H1 (cell line): ENCODE data around the gene RPS6KA4. TPM values are rescaled to one million over a fixed set of nuclear protein-coding genes. Genes with fewer than 3 reads are reported as not detected.

Experiments used
- CTCF ChIA-PET: fragments of 300-600 bp; sonication (Branson Sonifier 250); formaldehyde crosslinking; loops from one replicate; lab custom pipeline; 2021; ENCODE audit not compliant: partially characterized antibody; lab: Charles Lee
- POLR2A ChIA-PET: fragments of 300-600 bp; sonication (Branson Sonifier 250); formaldehyde crosslinking; loops from one replicate; lab custom pipeline; 2021; ENCODE audit warnings: inconsistent platforms; ENCODE audit not compliant: partially characterized antibody; lab: Charles Lee
- DNase-seq, 2 experiments: peaks; one replicate each; pipeline versions ENCODE4 v3.0.0 to v3.0.0-alpha.2; 2010 to 2022; ENCODE audit warnings: low spot score in 2 of 2, low read depth in 1 of 2, mixed read lengths in 1 of 2
- FAIRE-seq: peaks from 2 replicates; lab custom pipeline; 2011; peaks lifted over from hg19 to GRCh38; lab: Jason Lieb, UNC
- H2AFZ ChIP-seq: 2 replicates; pipeline ENCODE4 v1.8.1; 2012; ENCODE audit warnings: low read length, inconsistent platforms
- H2AK5ac ChIP-seq: 2 replicates; pipeline ENCODE4 v1.6.1; 2013; ENCODE audit warnings: low read depth, low read length
- H2BK120ac ChIP-seq: replicated peaks from 2 replicates; pipeline ENCODE3; 2013; ENCODE audit warnings: low read depth, low read length, inconsistent platforms
- H2BK12ac ChIP-seq: 2 replicates; pipeline ENCODE4 v1.6.1; 2013; ENCODE audit warnings: low read depth, low read length
- H2BK15ac ChIP-seq: 2 replicates; pipeline ENCODE4 v1.6.1; 2013; ENCODE audit warnings: low read length
- H2BK20ac ChIP-seq: 2 replicates; pipeline ENCODE4 v1.6.1; 2013; ENCODE audit warnings: low read length
- H2BK5ac ChIP-seq: 2 replicates; pipeline ENCODE4 v1.6.1; 2013; ENCODE audit warnings: low read depth, low read length
- H3K14ac ChIP-seq: 2 replicates; pipeline ENCODE4 v1.6.1; 2013; ENCODE audit warnings: inconsistent platforms; ENCODE audit not compliant: insufficient read length
- H3K18ac ChIP-seq: 2 replicates; pipeline ENCODE4 v1.6.1; 2013; ENCODE audit warnings: low read length; ENCODE audit errors: extremely low read depth
- H3K23ac ChIP-seq: 2 replicates; pipeline ENCODE4 v1.6.1; 2013; ENCODE audit warnings: inconsistent platforms; ENCODE audit not compliant: insufficient read length
- H3K23me2 ChIP-seq: 2 replicates; pipeline ENCODE4 v1.6.1; 2013; ENCODE audit warnings: low read depth, low read length
- H3K27ac ChIP-seq: 2 replicates; pipeline ENCODE4 v1.6.1; 2011; ENCODE audit warnings: low read depth, low read length, inconsistent platforms
- H3K27me3 ChIP-seq, 4 experiments: replicated peaks in 1 of 4; 1 replicate in 1 of 4; 2 replicates in 3 of 4; pipeline versions ENCODE4 v1.6.1 to v1.8.1; 2011 to 2013; ENCODE audit warnings: low read length in 3 of 4, mild to moderate bottlenecking in 3 of 4, inconsistent platforms in 2 of 4, mixed read lengths in 2 of 4, moderate library complexity in 1 of 4; ENCODE audit not compliant: control insufficient read depth in 3 of 4, insufficient read depth in 3 of 4; ENCODE audit errors: extremely low read depth in 1 of 4
- H3K36me3 ChIP-seq, 4 experiments: 2 replicates each; pipeline versions ENCODE4 v1.6.1 to v1.8.1; 2011 to 2013; ENCODE audit warnings: mild to moderate bottlenecking in 4 of 4, low read length in 3 of 4, moderate library complexity in 2 of 4, control low read depth in 1 of 4, inconsistent platforms in 1 of 4; ENCODE audit not compliant: insufficient read depth in 4 of 4, control insufficient read depth in 2 of 4
- H3K4ac ChIP-seq: replicated peaks from 2 replicates; pipeline ENCODE3; 2013; ENCODE audit warnings: low read length, low read depth, mixed read lengths, inconsistent platforms; ENCODE audit not compliant: insufficient read length
- H3K4me1 ChIP-seq, 4 experiments: replicated peaks in 1 of 4; 1 replicate in 1 of 4; 2 replicates in 3 of 4; pipeline versions ENCODE4 v1.6.1 to v1.8.1; 2011 to 2013; ENCODE audit warnings: low read length in 3 of 4, inconsistent platforms in 2 of 4, mixed read lengths in 1 of 4; ENCODE audit not compliant: insufficient read depth in 4 of 4, control insufficient read depth in 3 of 4
- H3K4me2 ChIP-seq, 2 experiments: 2 replicates each; pipeline versions ENCODE4 v1.6.1 to v1.8.1; 2011 to 2013; ENCODE audit warnings: low read depth in 2 of 2, low read length in 2 of 2, control low read depth in 1 of 2, inconsistent platforms in 1 of 2, mild to moderate bottlenecking in 1 of 2; ENCODE audit not compliant: insufficient read depth in 1 of 2
- H3K4me3 ChIP-seq, 4 experiments: fragments of 200-600, 300-600 bp in 1 of 4; sonication (generic), shearing (Covaris generic), sonication (Bioruptor Twin) in 1 of 4; 2 replicates each; pipeline versions ENCODE4 v1.5.1 to v1.8.1; 2011 to 2016; ENCODE audit warnings: low read length in 4 of 4, low read depth in 3 of 4, control low read depth in 2 of 4, inconsistent platforms in 2 of 4, mild to moderate bottlenecking in 2 of 4, mixed read lengths in 1 of 4, moderate library complexity in 1 of 4; ENCODE audit not compliant: insufficient read depth in 2 of 4; ENCODE audit errors: extremely low read depth in 1 of 4
- H3K56ac ChIP-seq: replicated peaks from 2 replicates; pipeline ENCODE3; 2013; ENCODE audit warnings: low read depth, mild to moderate bottlenecking, mixed read lengths, low read length, inconsistent platforms; ENCODE audit not compliant: insufficient read length
- H3K79me1 ChIP-seq: 2 replicates; pipeline ENCODE4 v1.6.1; 2013; ENCODE audit warnings: low read depth, low read length, control low read depth
- H3K79me2 ChIP-seq, 2 experiments: 2 replicates each; pipeline versions ENCODE4 v1.6.1 to v1.8.1; 2012 to 2013; ENCODE audit warnings: low read length in 2 of 2, mild to moderate bottlenecking in 2 of 2, inconsistent platforms in 1 of 2; ENCODE audit not compliant: insufficient read depth in 2 of 2, control insufficient read depth in 1 of 2
- H3K9ac ChIP-seq, 4 experiments: replicated peaks in 1 of 4; 1 replicate in 1 of 4; 2 replicates in 3 of 4; pipeline versions ENCODE4 v1.6.1 to v1.8.1; 2011 to 2013; ENCODE audit warnings: low read depth in 3 of 4, low read length in 3 of 4, control low read depth in 2 of 4, mild to moderate bottlenecking in 2 of 4, moderate library complexity in 2 of 4, inconsistent platforms in 1 of 4; ENCODE audit errors: extremely low read depth in 1 of 4
- H3K9me3 ChIP-seq, 2 experiments: 2 replicates each; pipeline versions ENCODE4 v1.6.1 to v1.8.1; 2012 to 2013; ENCODE audit warnings: mild to moderate bottlenecking in 2 of 2, moderate library complexity in 2 of 2, control low read depth in 1 of 2, inconsistent platforms in 1 of 2, low read depth in 1 of 2, low read length in 1 of 2, mixed read lengths in 1 of 2; ENCODE audit not compliant: insufficient read depth in 2 of 2
- H4K20me1 ChIP-seq, 2 experiments: replicated peaks in 1 of 2; 2 replicates each; pipeline versions ENCODE3 to v1.8.1; 2011 to 2013; ENCODE audit warnings: inconsistent platforms in 2 of 2, low read length in 2 of 2, mild to moderate bottlenecking in 1 of 2; ENCODE audit not compliant: insufficient read depth in 2 of 2, control insufficient read depth in 1 of 2
- H4K5ac ChIP-seq: 2 replicates; pipeline ENCODE4 v1.6.1; 2013; ENCODE audit warnings: low read length, low read depth, mixed read lengths, inconsistent platforms; ENCODE audit not compliant: insufficient read length
- H4K8ac ChIP-seq: 2 replicates; pipeline ENCODE4 v1.8.0; 2013; ENCODE audit warnings: mild to moderate bottlenecking, moderate library complexity, low read length, inconsistent platforms; ENCODE audit not compliant: insufficient read depth; ENCODE audit errors: extremely low read depth
- H4K91ac ChIP-seq: replicated peaks from 2 replicates; pipeline ENCODE3; 2013; ENCODE audit warnings: low read length, mixed read lengths, inconsistent platforms; ENCODE audit not compliant: insufficient read length
- EGR1 ChIP-seq: IDR thresholded peaks from 2 replicates; pipeline ENCODE4 v1.6.1; 2011; ENCODE audit warnings: low read depth, low read length, borderline replicate concordance
- SUZ12 ChIP-seq: fragments of 200-600 bp; sonication (generic); IDR thresholded peaks from 2 replicates; pipeline ENCODE4 v1.6.1; 2012; ENCODE audit warnings: mild to moderate bottlenecking, inconsistent platforms, low read length, moderate library complexity, mixed read lengths
- TAF7 ChIP-seq: optimal IDR thresholded peaks from 2 replicates; pipeline ENCODE3; 2011; ENCODE audit warnings: low read depth, mild to moderate bottlenecking, inconsistent platforms, low read length, moderate library complexity, borderline replicate concordance
- WGBS, 2 experiments: shearing (Covaris generic) in 1 of 2; methylation state at CpG; one replicate each; pipeline versions ENCODE4 v1.1.6 to v1.1.7; 2013 to 2015; ENCODE audit warnings: low lambda C conversion rate in 2 of 2, mixed read lengths in 2 of 2, inconsistent platforms in 1 of 2, low coverage in 1 of 2, missing lambda C conversion rate in 1 of 2; ENCODE audit not compliant: insufficient replicate concordance in 2 of 2, insufficient coverage in 1 of 2, insufficient read length in 1 of 2; ENCODE audit errors: extremely low coverage in 1 of 2, missing lambda C conversion rate in 1 of 2; 5-methylcytosine and 5-hydroxymethylcytosine counted together
- polyA plus RNA-seq, 7 experiments: library from polyadenylated mRNA; depleted of rRNA in 3 of 7; stranded (reverse) in 5 of 7; unstranded in 2 of 7; fragments of >200 nt in 5 of 7; fragments of 200-250 nt in 2 of 7; gene quantifications; 1 replicate in 5 of 7; 2 replicates in 1 of 7; 4 replicates in 1 of 7; pipeline versions ENCODE4 v1.2.1 to v1.2.3, GENCODE V29; 2011 to 2013; ENCODE audit warnings: missing spikeins in 2 of 7, mixed read lengths in 2 of 7
- total RNA-seq: library from RNA; stranded (reverse); fragmentation: NEBNext Ultra II Directional; extraction: Animal tissue kit (Norgen Biotek cat#: 25700); gene quantifications from 2 replicates; pipeline ENCODE4 v1.2.1, GENCODE V29; 2021

The RPS6KA4 gene
- total and polyA plus RNA-seq, 2 of the 8 experiments (the other 6 are each of a cell fraction or from before 2014, with no cell fraction given): 8.2 to 12.6 TPM

DNA sequence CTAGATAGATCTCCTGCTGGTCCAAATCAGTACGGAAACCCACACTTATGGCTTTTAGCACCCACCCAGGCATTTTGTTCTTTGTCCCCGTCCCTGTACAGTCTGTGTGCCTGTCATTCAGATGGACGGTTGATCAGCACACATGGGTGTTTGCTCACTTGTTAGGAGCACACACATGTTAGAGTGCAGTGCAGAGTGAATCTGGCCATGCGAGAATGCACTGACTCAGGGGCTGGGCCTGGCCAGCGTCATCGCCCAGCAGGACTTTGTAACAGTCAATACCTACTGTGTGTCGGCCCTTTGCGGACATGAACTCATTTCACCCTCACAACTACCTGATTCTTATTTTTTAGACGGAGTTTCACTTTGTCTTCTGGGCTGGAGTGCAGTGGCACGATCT lies 3.4 kb downstream of the RPS6KA4 start:
- Histone ChIP-seq H3K4me3 (no peak overlapping the region), H2BK5ac (no peak overlapping the region), H2BK12ac (no peak overlapping the region), H2BK20ac (no peak overlapping the region), H4K8ac (no peak overlapping the region), H3K79me1 (no peaks in the 10 kb centered on the region; the same call in 1 of the 2 replicates), H2AK5ac (no peak overlapping the region), H3K4me2 (no peak overlapping the region), H3K9me3 (no peaks in the 10 kb centered on the region), H2BK15ac (no peak overlapping the region), H3K23me2 (peaks cover 7% of the 10 kb centered on the region; the same call in 1 of the 2 replicates), H3K23ac (no peak overlapping the region), H4K5ac (no peak overlapping the region), H3K9ac (no peak overlapping the region), H3K4me1 (peaks cover 0 to 25% (median 22%) of the 10 kb centered on the region in 4 experiments; a peak in 6 of 7 replicates), H4K91ac (no peak overlapping the region), H3K79me2 (no peaks in the 10 kb centered on the region), H4K20me1 (peaks cover 0 to 4% of the 10 kb centered on the region in 2 experiments), H3K36me3 (peaks cover 0 to 9% (median 3%) of the 10 kb centered on the region in 4 experiments; a peak in 4 of 8 replicates), H2BK120ac (no peak overlapping the region), H3K4ac (no peak overlapping the region), H2AFZ (no peak overlapping the region), H3K14ac (no peak overlapping the region), H3K27me3 (no peaks in the 10 kb centered on the region), H3K27ac (no peak overlapping the region), H3K56ac (no peak overlapping the region), H3K18ac (no peak overlapping the region)
- FAIRE-seq (no peak), DNase-seq (no peak)
- POLR2A ChIA-PET: no interaction called here
- WGBS, 2 experiments: 92% methylated on average over 10 of the region's 10 CpGs; no CpG with 5 or more reads in 1 of the 2 experiments
- CTCF ChIA-PET: interaction anchor here (1.4 kb wide), 1 partner anchor 58 kb away, joined by 4 read pairs; no protein-coding TSS in a partner anchor
- TF ChIP-seq TAF7: no peak
- TF ChIP-seq EGR1: no peak
- no peak for TF ChIP-seq SUZ12
